ENCODE measurements around the gene HEPHL1.

DNA sequence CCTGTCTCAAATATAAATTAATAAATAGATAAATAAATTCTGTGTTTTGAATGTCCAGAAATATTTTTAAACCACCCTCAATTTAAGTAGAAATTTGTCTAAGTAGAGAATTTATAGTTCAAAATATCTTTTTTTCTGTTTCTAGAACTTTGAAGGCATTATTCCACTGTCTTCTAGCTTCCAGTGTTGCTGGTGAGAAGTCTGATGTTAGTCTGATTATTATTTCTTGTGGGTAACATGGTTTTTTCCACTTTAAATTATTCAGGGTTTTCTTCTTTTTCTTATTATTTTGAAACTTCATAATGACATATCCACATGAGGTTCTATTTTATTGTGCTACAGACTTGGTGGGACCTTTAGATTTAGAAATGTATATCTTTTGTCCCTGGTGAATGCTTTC lies 46.4 kb upstream of the HEPHL1 start:
- TF ChIP-seq, protein P1, sequence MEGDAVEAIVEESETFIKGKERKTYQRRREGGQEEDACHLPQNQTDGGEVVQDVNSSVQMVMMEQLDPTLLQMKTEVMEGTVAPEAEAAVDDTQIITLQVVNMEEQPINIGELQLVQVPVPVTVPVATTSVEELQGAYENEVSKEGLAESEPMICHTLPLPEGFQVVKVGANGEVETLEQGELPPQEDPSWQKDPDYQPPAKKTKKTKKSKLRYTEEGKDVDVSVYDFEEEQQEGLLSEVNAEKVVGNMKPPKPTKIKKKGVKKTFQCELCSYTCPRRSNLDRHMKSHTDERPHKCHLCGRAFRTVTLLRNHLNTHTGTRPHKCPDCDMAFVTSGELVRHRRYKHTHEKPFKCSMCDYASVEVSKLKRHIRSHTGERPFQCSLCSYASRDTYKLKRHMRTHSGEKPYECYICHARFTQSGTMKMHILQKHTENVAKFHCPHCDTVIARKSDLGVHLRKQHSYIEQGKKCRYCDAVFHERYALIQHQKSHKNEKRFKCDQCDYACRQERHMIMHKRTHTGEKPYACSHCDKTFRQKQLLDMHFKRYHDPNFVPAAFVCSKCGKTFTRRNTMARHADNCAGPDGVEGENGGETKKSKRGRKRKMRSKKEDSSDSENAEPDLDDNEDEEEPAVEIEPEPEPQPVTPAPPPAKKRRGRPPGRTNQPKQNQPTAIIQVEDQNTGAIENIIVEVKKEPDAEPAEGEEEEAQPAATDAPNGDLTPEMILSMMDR (IDR thresholded peaks at IDR 0.05; ENCODE audit: insufficient read depth, low read depth, low read length), result no peak
- no peak for TF ChIP-seq EZH2 (IDR thresholded peaks at IDR 0.05; ENCODE audit: insufficient read depth, low read length)
